NCI-H510A treated with DMSO at 0.1 percent for 48 hours (cell line): ENCODE data around the gene TRMT2A.

Experiments used
- DNase-seq: peaks from one replicate; lab custom pipeline; 2025; lab: John Stamatoyannopoulos, UW

TRMT2A gene

DNA sequence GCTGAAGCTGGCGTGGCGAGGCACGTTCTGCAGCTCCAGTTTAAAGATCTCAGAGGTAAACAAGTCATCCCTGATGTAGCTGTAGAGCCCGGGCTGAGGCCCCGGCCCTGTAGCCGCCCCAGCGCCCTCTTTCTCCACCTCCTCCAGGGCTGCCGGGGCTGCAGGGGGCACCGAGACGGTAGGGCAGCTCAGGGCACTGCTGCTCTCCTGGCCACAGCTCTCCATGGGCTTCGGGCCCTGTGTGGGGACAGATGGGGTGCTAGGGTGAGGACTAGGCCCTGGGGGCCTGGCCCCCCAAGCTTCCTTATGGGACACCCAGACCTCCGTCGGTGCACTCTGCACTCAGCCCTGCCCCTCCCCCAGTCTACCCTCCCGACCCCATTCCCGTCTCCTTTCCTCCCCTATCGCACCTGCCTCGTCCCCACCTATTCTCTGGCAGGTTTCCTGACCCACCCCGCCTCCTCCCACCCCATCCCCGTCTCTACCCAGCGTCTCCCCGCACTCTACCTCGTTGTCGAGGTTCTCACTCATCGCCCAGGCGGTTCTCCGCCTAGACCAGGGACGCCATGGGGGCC, 563 bp downstream of the TRMT2A start:
- no peak for DNase-seq

DNA sequence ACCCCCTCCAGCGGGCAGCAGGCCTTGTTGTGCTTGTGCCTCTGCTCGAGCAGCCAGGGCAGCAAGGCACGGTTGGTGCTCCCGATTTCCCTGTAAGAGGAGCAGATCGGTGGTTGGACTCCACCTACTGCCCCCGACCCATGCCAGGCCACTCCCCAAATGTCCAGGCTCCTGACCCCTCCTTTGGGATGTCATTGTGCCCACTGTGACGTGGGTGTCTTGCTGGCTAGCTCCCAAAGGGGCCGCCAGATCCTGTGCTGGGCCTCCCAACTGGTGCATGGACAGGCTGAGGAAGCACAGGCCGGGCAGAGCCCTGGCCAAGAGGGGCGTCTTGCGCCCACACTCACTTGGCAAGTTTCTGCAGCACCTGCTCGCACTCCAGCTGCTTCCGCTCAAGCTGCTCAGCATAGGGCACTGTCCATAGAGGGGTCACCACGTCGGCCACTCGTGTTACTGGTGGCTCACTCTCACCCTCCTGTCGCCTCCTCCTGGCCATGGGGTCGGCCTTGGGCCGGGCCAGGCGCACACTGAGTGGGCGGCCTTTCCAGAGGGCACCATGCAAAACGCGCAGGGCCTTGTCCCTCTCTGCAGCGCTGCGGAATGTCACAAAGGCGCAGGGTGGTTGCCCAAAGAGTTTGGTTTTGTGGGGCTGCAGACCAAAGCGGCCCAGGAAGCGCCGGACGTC, 1.2 kb downstream of the TRMT2A start, which contains the start of gene RANBP1:
RANBP1 (plus strand) TSS at position 414 of the 685 bp plus-strand sequence; CDS start at position 495, 81 bp downstream.
- DNase-seq: no peak

DNA sequence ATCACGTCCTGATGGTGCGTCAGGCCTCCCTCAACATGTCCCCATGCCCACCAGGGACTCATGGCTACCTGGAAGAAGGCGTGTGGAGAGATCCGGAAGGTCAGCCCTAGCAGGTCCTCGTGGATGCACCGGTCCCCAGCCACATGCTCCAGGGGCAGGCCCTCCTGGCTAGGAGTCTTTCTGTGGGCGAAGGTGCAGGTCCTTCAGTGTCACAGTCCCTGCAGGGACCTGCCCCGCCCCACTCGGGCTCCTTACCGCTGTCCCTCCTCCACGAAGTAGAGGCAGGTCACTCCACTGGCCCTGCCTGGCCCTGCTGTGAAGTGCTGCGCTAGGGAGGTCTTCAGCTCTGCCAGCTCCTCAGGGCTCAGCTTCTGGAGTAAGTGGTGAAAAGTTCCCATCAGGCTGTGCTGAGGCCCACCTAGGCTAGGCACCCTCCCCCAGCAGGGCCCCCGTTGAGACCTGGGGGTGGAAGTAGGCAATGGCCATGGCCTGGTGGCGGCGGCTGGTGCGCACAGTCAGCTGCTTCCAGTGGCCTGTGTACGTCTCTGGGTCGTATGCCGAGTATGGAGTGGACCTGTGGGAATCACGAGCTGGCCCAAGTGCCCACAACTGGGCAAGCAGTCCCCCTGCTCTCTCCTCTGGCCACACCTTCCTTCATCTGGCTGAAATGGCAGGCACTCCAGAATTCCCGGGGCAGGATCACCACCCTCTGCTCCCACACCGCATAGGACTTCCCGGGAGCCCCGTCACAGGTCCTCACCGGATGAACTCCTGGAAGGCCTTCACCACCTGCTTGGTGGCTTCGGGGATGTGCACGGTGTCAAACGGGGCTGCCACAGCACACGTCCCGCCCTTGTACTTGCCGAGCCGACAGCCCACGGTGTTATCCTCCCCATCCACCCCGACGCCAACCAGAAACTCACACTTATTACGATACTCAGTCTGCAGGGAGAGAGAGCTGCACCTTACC, 2.2 kb downstream of the TRMT2A start:
- DNase-seq: no peak

DNA sequence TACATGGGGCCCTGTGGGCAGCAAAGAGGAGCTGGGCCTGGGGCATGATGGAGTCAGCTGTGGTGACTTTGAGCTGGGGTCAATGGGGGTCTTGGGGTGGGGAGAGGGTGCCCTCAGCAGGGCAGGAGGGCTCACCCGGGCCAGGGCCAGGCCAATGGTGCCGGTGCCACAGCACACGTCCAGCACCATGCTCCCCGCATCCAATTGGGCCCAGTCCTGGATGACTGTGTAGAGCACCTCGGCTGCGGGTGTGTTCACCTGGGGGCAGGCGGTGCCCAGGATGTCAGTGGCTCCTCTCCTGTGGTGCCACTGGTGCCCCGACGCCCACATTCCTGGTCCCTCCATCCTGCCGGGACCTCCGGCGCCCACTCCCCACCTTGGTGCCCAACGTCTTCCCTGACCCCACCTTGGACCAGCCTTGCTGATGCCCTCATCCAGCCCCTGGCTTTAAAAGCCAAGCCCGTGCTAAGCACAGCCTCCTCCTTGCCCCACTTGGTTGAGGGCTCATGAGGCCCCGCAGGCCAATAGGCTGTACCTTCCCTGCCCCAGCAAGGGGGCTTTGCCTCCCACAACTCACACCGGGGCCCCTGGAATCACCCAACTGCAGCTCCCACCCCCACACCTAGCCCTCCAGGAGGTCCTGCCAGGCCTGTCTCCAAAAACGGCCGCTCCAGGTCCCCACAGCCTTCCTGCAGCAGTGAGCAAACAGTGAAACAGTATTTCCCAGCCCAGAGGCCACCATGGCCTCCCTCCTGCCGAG, 3.3 kb downstream of the TRMT2A start:
- DNase-seq: no peak

DNA sequence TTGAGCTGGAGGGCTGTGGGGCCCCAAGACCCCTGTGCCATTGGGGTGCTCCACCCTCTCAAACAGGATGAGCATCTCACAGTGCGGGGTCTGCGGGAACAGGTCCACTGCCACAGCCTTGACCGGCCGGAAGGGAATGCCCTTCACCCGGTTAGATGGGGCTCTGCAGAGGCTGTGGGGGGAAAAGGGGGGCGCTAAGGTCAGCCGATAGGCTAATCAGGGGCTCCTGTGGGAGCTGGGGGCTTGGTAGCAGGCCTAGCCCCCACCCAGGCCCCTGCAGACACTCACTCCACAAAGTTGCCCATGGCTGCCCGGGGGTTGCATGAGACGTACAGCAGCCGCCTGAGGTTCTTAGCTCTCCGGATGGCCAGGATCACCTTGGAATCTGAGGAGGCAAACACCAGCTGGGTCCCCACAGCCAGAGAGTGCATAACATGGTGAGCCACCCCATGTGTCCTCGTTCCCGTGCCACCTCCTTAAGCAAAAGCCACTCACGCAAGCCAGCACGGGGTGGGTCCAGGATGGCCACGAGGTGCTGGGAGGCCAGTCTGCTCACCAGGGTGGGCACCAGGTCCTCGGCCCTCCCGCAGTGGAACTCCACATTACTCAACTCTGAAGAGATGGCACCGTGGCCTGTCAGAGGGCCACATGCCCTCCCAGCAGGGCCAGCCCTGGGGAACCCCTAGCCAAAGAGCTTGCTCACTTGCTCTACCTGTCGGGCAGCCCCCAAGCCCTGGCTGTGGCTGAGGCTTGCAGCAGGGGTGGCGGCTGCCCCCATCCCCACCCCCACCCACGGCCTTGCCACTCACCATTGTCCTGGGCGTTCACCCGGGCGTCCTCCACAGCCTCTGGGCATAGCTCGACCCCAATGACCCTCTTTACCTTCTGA, 4.2 kb downstream of the TRMT2A start:
- no peak for DNase-seq

DNA sequence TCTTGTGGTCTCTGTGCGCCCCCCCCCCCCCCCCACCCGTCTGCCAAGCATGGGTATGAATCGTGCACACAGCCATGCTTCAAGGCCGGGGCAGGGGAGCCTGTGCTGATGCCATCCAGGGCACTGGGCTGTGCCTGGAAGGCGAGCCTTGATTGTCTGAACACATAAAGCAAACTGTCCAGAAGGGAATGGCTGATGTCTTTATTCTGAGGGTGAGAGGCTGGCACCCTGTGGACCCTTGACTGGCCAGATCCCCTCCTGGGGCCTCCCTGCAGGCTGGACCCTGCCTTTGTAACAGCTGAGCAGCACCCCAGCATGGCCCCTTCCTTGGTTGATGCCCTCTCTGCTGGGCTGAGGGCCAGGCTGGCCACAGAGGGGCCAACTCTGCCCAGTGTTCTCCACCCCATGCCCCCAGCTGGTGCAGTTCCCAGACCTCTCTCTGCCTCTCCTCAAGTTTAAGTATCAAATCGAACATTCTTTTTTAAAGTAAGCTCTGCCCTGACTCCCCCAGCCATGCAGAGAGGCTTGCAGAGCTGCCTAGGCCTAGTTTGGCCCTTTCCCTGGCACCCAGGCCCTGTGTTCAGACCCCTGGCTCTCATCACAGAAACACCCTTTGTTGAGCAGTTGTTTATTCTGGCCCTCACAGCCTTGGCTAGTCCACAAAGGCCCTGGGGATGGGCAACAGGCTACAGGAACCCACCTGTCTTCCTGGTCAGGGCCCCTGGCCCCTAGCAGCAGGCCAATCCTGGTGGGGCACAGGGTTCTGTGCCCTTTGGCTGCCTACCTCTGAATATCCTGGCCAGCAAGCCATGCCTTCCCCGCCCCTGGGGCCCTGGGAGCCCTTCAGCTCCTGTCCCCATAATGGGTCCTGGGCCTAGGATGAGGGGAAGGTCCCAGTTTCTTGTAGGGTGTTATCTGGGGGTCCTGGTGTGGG, 5.1 kb downstream of the TRMT2A start:
- DNase-seq: no peak

- DNase-seq: no peak
These were observed 5.9 kb downstream of the TRMT2A start for GRCh38 chr22:20111045-20111688.

DNA sequence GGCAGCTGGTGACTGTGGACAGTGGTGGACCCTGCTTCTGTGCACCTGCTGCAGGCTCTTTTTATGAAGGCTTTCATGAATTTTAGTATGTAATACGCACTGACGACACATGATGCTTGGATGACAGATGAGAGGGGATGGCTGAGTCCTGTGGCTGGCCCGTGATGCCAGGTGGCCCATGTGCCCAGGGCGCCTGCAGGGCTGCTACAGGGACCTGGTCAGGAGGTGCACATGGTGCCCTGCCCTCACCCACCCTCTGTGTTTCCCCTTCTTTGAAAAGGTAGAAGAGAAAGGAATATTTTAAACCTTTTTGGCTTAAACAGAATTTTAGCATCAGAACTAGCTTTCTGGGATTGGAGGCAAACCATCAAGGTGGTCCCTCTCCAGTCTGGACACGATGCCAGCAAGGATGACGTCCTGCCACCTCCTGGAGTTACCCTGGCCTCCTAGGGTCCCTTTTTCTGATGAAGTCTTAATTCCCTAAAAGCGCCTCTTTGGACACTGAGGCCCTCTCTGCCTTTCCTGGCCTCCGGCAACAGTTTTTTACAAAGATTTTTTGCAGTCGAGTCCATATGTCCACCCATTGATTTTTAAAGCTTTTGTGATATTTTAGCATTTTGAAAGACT, 6.6 kb downstream of the TRMT2A start:
- no peak for DNase-seq

GRCh38 chr22:20109411-20110358, 7.3 kb downstream of the TRMT2A start:
- no peak for DNase-seq

- no peak for DNase-seq
These were observed 8.2 kb downstream of the TRMT2A start for GRCh38 chr22:20108757-20109230.

DNA sequence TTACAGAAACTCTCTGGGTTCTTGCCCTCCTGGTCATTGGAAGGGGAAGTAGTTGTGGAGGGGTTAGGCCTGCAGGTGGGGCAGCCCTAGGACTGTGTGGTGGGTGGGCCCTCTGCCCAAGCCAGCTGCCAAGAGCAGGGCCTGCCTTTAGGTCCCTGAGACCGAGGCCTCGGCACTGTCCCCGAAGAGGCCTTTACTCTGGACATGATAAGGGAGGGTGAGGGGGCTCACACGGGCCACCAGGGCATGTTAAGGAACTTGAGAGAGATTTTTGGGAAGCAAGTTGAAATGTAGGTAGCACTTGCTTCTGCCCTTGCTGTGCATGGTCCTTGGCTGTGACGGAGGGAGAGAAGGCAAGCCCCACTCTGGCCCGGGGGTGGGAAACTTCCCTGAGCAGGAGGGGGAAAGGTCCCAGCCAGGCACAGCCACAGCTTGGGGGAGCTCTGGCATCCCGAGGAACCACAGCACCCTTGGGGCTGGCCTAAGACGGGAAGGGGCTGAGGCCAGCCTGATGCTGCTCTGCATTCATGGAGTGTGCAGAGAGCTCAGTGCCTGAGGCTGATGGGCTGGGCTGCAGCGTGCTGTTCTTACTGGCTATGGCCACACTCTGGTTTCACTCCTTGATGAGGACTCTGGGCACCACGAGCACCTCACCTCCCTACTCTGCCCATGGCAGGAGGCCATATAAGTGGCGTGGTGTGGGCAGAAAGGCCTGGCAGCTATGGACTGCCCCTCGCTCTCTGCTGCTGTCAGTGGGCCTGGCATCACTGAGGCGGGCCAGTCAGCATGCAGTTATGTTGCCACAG, 8.9 kb downstream of the TRMT2A start:
- DNase-seq: no peak

- no peak for DNase-seq
These were observed 9.5 kb downstream of the TRMT2A start for GRCh38 chr22:20107471-20107901.

GRCh38 chr22:20106849-20107237, 10.2 kb downstream of the TRMT2A start:
- no peak for DNase-seq

DNA sequence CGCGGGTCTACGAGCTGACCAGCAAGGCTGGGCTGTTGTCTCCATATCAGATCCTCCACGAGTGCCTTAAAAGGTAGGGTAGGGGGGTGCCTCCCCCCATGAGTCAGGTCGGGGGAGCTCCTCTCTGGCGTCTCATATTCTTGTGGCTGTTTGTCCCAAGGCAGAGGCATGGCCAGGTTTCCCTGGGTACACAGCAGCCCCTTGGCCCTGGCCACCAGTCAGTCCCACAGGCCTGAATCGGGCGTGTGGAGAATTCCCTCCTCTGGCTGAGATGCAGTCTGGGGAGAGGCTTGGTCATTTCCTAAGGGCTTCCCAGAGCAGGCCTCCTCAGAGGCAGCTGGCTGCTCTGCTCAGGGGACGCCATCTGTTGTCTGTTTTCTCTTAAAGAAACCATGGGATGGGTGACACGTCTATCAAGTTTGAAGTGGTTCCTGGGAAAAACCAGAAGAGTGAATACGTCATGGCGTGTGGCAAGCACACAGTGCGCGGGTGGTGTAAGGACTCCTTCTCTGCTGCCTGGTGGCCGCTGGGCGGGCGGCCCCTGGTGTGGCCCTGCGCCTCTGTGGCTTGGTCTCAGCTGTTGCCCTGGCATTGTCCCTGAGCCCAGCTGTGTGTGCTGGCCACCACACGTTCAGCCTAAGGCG, 10.7 kb downstream of the TRMT2A start:
- DNase-seq: no peak

- no peak for DNase-seq
These were observed 11.4 kb downstream of the TRMT2A start for GRCh38 chr22:20105456-20106204.
